HCT116 (cell line): ENCODE measurements around the gene HDAC7. TPM values are rescaled to one million over a fixed set of nuclear protein-coding genes. Genes with fewer than 3 reads are reported as not detected.

Experiments
- ATAC-seq: fragments of 200-7000 bp; cut with Tn5 transposase; 2 replicates; pipeline ENCODE4 v1.9.1; 2020; ENCODE audit warnings: mild to moderate bottlenecking, moderate library complexity
- BruUV-seq: library from RNA; stranded (reverse); fragments of 400-500 nt; replicated peaks from 2 replicates; lab custom pipeline; 2021; lab: Mats Ljungman, UMichigan
- CTCF ChIA-PET: fragments of 300-600 bp; sonication (Branson Sonifier 250); formaldehyde crosslinking; loops from one replicate; lab custom pipeline; 2021; ENCODE audit warnings: antibody characterized with exemption; lab: Charles Lee
- POLR2A ChIA-PET: fragments of 300-600, 350-600 bp; sonication (Branson Sonifier 250); formaldehyde crosslinking; loops from one replicate; lab custom pipeline; 2021; ENCODE audit warnings: antibody characterized with exemption; lab: Charles Lee
- RAD21 ChIA-PET, 2 experiments: fragments of 300-600 bp; sonication (Branson Sonifier 250); formaldehyde crosslinking; loops; one replicate each; lab custom pipeline; 2023; ENCODE audit warnings: low total read pairs in 2 of 2; ENCODE audit not compliant: uncharacterized antibody in 2 of 2, unreplicated experiment in 2 of 2, low non-redundant PET in 1 of 2; lab: Charles Lee
- DNase-seq: peaks from one replicate; pipeline ENCODE4 v3.0.0-alpha.2; 2010; ENCODE audit warnings: low read depth, low spot score
- H2AFZ ChIP-seq: fragments of 200-600 bp; shearing (Covaris generic), sonication (generic); 2 replicates; pipeline ENCODE4 v1.6.1; 2017; ENCODE audit warnings: low read depth, mixed run types, mixed read lengths, antibody characterized with exemption, low read length; ENCODE audit not compliant: poor library complexity, severe bottlenecking
- H3K27ac ChIP-seq: 2 replicates; pipeline ENCODE4 v1.5.1; 2012; ENCODE audit warnings: low read depth, low read length
- H3K27me3 ChIP-seq: fragments of 200-600 bp; sonication (generic); 2 replicates; pipeline ENCODE4 v1.6.1; 2016; ENCODE audit warnings: mixed run types, low read length, mixed read lengths; ENCODE audit not compliant: insufficient read depth
- H3K36me3 ChIP-seq, 2 experiments: fragments of 200-500 bp in 1 of 2; fragments of 200-600 bp in 1 of 2; sonication (Bioruptor generic) in 1 of 2; sonication (generic) in 1 of 2; 2 replicates each; pipeline versions ENCODE4 v1.5.1 to v1.6.1; 2014 to 2016; ENCODE audit warnings: low read length in 2 of 2, inconsistent platforms in 1 of 2, mixed read lengths in 1 of 2, mixed run types in 1 of 2; ENCODE audit not compliant: insufficient read depth in 2 of 2, control insufficient read depth in 1 of 2
- H3K4me1 ChIP-seq, 2 experiments: fragments of 200-600 bp in 1 of 2; sonication (generic) in 1 of 2; 2 replicates each; pipeline versions ENCODE4 v1.5.1 to v1.6.1; 2012 to 2017; ENCODE audit warnings: low read length in 2 of 2, inconsistent platforms in 1 of 2, mild to moderate bottlenecking in 1 of 2, mixed read lengths in 1 of 2, mixed run types in 1 of 2, moderate library complexity in 1 of 2; ENCODE audit not compliant: insufficient read depth in 2 of 2, control insufficient read depth in 1 of 2
- H3K4me2 ChIP-seq: fragments of 200-600 bp; sonication (generic); 2 replicates; pipeline ENCODE4 v1.6.1; 2017; ENCODE audit warnings: mixed run types, low read length, mixed read lengths
- H3K4me3 ChIP-seq, 2 experiments: fragments of 200-600 bp in 1 of 2; sonication (generic) in 1 of 2; replicated peaks in 1 of 2; 2 replicates each; pipeline ENCODE4 v1.5.1; 2011 to 2016; ENCODE audit warnings: low read length in 2 of 2, control low read depth in 1 of 2, low read depth in 1 of 2, mild to moderate bottlenecking in 1 of 2, mixed read lengths in 1 of 2, mixed run types in 1 of 2
- H3K79me2 ChIP-seq: fragments of 200-600 bp; sonication (generic); 2 replicates; pipeline ENCODE4 v1.6.1; 2017; ENCODE audit warnings: mild to moderate bottlenecking, mixed run types, low read length, moderate library complexity, mixed read lengths; ENCODE audit not compliant: insufficient read depth
- H3K9ac ChIP-seq: fragments of 200-600 bp; sonication (generic); 2 replicates; pipeline ENCODE4 v1.6.1; 2016; ENCODE audit warnings: low read length, mixed read lengths
- H3K9me2 ChIP-seq: fragments of 200-600 bp; sonication (generic), shearing (Covaris generic); 2 replicates; pipeline ENCODE4 v1.6.1; 2017; ENCODE audit warnings: mixed run types, mild to moderate bottlenecking, moderate library complexity; ENCODE audit not compliant: insufficient read depth
- H3K9me3 ChIP-seq, 2 experiments: fragments of 200-500 bp in 1 of 2; fragments of 200-600 bp in 1 of 2; sonication (Bioruptor generic) in 1 of 2; sonication (generic) in 1 of 2; 2 replicates each; pipeline ENCODE4 v1.6.1; 2014 to 2017; ENCODE audit warnings: low read length in 2 of 2, mixed read lengths in 2 of 2, inconsistent platforms in 1 of 2, low read depth in 1 of 2, mild to moderate bottlenecking in 1 of 2, mixed run types in 1 of 2, moderate library complexity in 1 of 2; ENCODE audit not compliant: control insufficient read depth in 1 of 2, insufficient read depth in 1 of 2
- H4K20me1 ChIP-seq: fragments of 200-600 bp; sonication (generic), shearing (Covaris generic); 2 replicates; pipeline ENCODE4 v1.6.1; 2017; ENCODE audit warnings: mixed run types, mild to moderate bottlenecking, moderate library complexity; ENCODE audit not compliant: insufficient read depth
- EGR1 ChIP-seq: IDR thresholded peaks from 2 replicates; pipeline ENCODE4 v1.6.1; 2012; ENCODE audit warnings: low read depth
- SIN3A ChIP-seq: IDR thresholded peaks from 2 replicates; pipeline ENCODE4 v1.6.1; 2012; ENCODE audit warnings: low read depth
- SP1 ChIP-seq: IDR thresholded peaks from 2 replicates; pipeline ENCODE4 v1.6.1; 2012; ENCODE audit warnings: low read depth
- intact Hi-C: fragments of 100-400 bp; cut with micrococcal nuclease; formaldehyde crosslinking; loops from 2 replicates; pipeline ENCODE4 v1.10.0; 2022
- total RNA-seq: library from RNA; stranded (reverse); gene quantifications from one replicate; pipeline ENCODE4 v1.2.1, GENCODE V29; 2021; ENCODE audit not compliant: unreplicated experiment

The HDAC7 gene
- total RNA-seq, 1 experiment from 2014 or later = 38.1 TPM

DNA sequence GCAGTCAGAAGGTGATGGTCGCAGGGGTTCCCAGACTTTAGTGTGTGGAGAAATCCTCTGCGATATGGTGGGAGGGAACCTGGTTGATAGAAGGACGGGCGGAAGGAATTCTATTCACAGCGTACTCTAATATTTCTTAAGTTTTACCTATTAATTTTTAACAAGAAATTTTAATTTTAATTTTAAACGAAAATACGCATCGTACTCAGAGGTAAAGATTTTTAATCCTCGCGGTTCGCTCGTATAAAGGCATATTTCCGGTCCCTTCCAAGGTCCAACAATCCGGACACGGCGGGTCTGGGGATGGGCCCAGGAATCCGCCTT lies 47.0 kb downstream of the HDAC7 start:
- intact Hi-C loops = loop anchor here (10.0 kb wide), 1 partner anchor 738 kb away; no protein-coding TSS in a partner anchor
- Histone ChIP-seq H3K27ac (no peak overlapping the region), H2AFZ (no peak overlapping the region), H3K9me3 (no peaks in the 10 kb centered on the region), H3K79me2 (peaks cover 24% of the 10 kb centered on the region), H4K20me1 (no peaks in the 10 kb centered on the region), H3K4me1 (peaks cover 27 to 60% of the 10 kb centered on the region in 2 experiments), H3K4me3 (peak overlapping the region; percentile 39 to 91; a peak in 3 of 4 replicates), H3K4me2 (peak overlapping the region; percentile 99), H3K27me3 (no peaks in the 10 kb centered on the region), H3K9ac (peak overlapping the region; percentile 21; the same call in 1 of the 2 replicates), H3K36me3 (no peaks in the 10 kb centered on the region), H3K9me2 (no peaks in the 10 kb centered on the region)
- POLR2A ChIA-PET = interaction anchor here (1.4 kb wide), 1 partner anchor 29 kb away, joined by 5 read pairs; no protein-coding TSS in a partner anchor
- DNase-seq (no peak), ATAC-seq (no peak)
- BruUV-seq = no TSS peak
- peak; percentile 11; the same call in 1 of the 2 replicates for TF ChIP-seq SIN3A
- no peak for TF ChIP-seq SP1
- CTCF ChIA-PET = interaction anchor here (1.0 to 4.5 kb wide), 5 partner anchors 14 to 67 kb away, joined by 3 to 25 read pairs (median 6); partner anchors contain the start of gene RAPGEF3
- RAD21 ChIA-PET = interaction anchor here (1.3 to 1.8 kb wide), 2 partner anchors 65 to 66 kb away, joined by 3 to 6 read pairs; no protein-coding TSS in a partner anchor

DNA sequence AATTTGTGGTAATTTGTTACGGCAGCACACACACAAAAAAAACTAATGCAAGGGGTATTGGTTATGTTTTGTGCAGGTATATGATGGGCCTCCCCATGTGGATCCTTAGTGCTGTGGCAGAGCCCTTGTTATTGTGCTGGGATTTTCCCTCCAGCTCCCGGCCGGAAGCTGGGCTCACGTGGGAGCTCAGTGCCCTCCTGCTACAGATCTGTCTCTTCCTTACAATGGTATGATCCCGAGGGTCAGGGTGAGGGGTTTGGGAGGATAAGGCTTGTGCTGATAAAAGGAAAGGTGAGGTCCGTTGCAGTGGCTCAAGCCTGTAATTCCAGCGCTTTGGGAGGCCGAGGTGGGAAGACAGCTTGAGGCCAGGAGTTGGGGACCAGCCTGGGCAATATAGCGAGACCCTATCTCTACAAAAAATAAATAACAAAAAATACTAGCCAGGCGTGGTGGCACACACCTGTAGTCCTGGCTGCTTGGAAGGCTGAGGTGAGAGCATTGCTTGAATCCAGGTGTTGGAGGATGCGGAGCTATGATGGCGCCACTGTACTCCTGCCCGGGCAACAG lies 47.5 kb downstream of the HDAC7 start:
- Histone ChIP-seq H2AFZ (no peak overlapping the region), H4K20me1 (no peaks in the 10 kb centered on the region), H3K4me1 (peaks cover 27 to 61% of the 10 kb centered on the region in 2 experiments), H3K9ac (no peak overlapping the region), H3K4me3 (peak overlapping the region in 1 of 2 experiments; percentile 39; a peak in 2 of 4 replicates), H3K4me2 (peak overlapping the region; percentile 99), H3K27me3 (no peaks in the 10 kb centered on the region), H3K9me2 (no peaks in the 10 kb centered on the region), H3K9me3 (no peaks in the 10 kb centered on the region), H3K36me3 (no peaks in the 10 kb centered on the region), H3K27ac (no peak overlapping the region), H3K79me2 (peaks cover 24% of the 10 kb centered on the region)
- no peak for DNase-seq
- ChIA-PET RAD21 (interaction anchor here (1.3 to 1.8 kb wide), 2 partner anchors 66 kb away, joined by 3 to 6 read pairs; no protein-coding TSS in a partner anchor), CTCF (interaction anchor here (1.0 to 4.5 kb wide), 5 partner anchors 14 to 68 kb away, joined by 3 to 25 read pairs (median 6); partner anchors contain the start of gene RAPGEF3), POLR2A (interaction anchor here (1.4 kb wide), 1 partner anchor 28 kb away, joined by 5 read pairs; no protein-coding TSS in a partner anchor)
- BruUV-seq = no TSS peak
- TF ChIP-seq SIN3A = peak; percentile 12; the same call in 1 of the 2 replicates
- no peak for TF ChIP-seq EGR1
- intact Hi-C loops = loop anchor here (10.0 kb wide), 1 partner anchor 737 kb away; no protein-coding TSS in a partner anchor
- no peak for ATAC-seq
